GM23338 (cell line): ENCODE measurements around the gene CMSS1. TPM values are rescaled to one million over a fixed set of nuclear protein-coding genes. Genes with fewer than 3 reads are reported as not detected.

ENCODE experiments used
- ATAC-seq: fragments of 200-7000 bp; cut with Tn5 transposase; 3 replicates; pipeline ENCODE4 v1.9.1; 2020
- DNase-seq: peaks from one replicate; pipeline ENCODE4 v3.0.0-alpha.2; 2015; ENCODE audit warnings: low spot score
- H2AFZ ChIP-seq: fragments of 200-600 bp; sonication (generic); 2 replicates; pipeline ENCODE4 v1.8.0; 2016; ENCODE audit warnings: antibody characterized with exemption, mild to moderate bottlenecking, moderate library complexity
- H3F3A ChIP-seq: fragments of 200-600 bp; sonication (generic); replicated peaks from 2 replicates; pipeline ENCODE4 v1.8.0; 2017; ENCODE audit warnings: antibody characterized with exemption, mixed run types, low read depth
- H3K27ac ChIP-seq: fragments of 200-600 bp; sonication (generic); 2 replicates; pipeline ENCODE4 v1.6.1; 2016; ENCODE audit warnings: low read depth
- H3K27me3 ChIP-seq: fragments of 200-600 bp; sonication (generic); 2 replicates; pipeline ENCODE4 v1.8.0; 2016; ENCODE audit warnings: mild to moderate bottlenecking, mixed run types, moderate library complexity; ENCODE audit not compliant: insufficient read depth
- H3K36me3 ChIP-seq: fragments of 200-600 bp; sonication (generic); 2 replicates; pipeline ENCODE4 v1.8.0; 2016; ENCODE audit warnings: mild to moderate bottlenecking; ENCODE audit not compliant: insufficient read depth
- H3K4me1 ChIP-seq: fragments of 200-600 bp; sonication (generic); 2 replicates; pipeline ENCODE4 v1.8.0; 2016; ENCODE audit warnings: mild to moderate bottlenecking, moderate library complexity; ENCODE audit not compliant: insufficient read depth
- H3K4me2 ChIP-seq: fragments of 200-600 bp; sonication (generic); 2 replicates; pipeline ENCODE4 v1.7.1; 2017; ENCODE audit warnings: mixed run types
- H3K4me3 ChIP-seq: fragments of 200-600 bp; sonication (generic); 2 replicates; pipeline ENCODE4 v1.6.1; 2016; ENCODE audit warnings: mixed run types
- H3K79me2 ChIP-seq: fragments of 200-600 bp; sonication (generic); replicated peaks from 2 replicates; pipeline ENCODE4 v1.8.0; 2017; ENCODE audit warnings: mild to moderate bottlenecking; ENCODE audit not compliant: insufficient read depth
- H3K9me2 ChIP-seq: fragments of 200-600 bp; sonication (generic); 2 replicates; pipeline ENCODE4 v1.8.0; 2017; ENCODE audit not compliant: insufficient read depth
- H4K20me1 ChIP-seq: fragments of 200-600 bp; sonication (generic); replicated peaks from 2 replicates; pipeline ENCODE4 v1.8.0; 2017; ENCODE audit warnings: mild to moderate bottlenecking; ENCODE audit not compliant: insufficient read depth
- H3K27ac Mint-ChIP-seq: 2 replicates; pipeline ENCODE4 v1.8.0; 2020; ENCODE audit warnings: inconsistent platforms, mild to moderate bottlenecking, moderate library complexity, mixed read lengths
- H3K27me3 Mint-ChIP-seq: 3 replicates; pipeline ENCODE4 v1.8.0; 2022; ENCODE audit warnings: low read depth, mild to moderate bottlenecking, moderate library complexity, mixed read lengths, inconsistent platforms; ENCODE audit not compliant: insufficient read depth, poor library complexity
- H3K36me3 Mint-ChIP-seq: 3 replicates; pipeline ENCODE4 v1.8.0; 2021; ENCODE audit warnings: low read depth, mild to moderate bottlenecking, inconsistent platforms, moderate library complexity, mixed read lengths
- H3K4me1 Mint-ChIP-seq: 3 replicates; pipeline ENCODE4 v1.8.0; 2020; ENCODE audit warnings: mild to moderate bottlenecking, inconsistent platforms, mixed read lengths
- H3K4me3 Mint-ChIP-seq: 3 replicates; pipeline ENCODE4 v1.8.0; 2021; ENCODE audit warnings: moderate library complexity, mild to moderate bottlenecking, inconsistent platforms, mixed read lengths
- H3K9me3 Mint-ChIP-seq: 3 replicates; pipeline ENCODE4 v1.8.0; 2020; ENCODE audit warnings: moderate library complexity, mild to moderate bottlenecking, inconsistent platforms, mixed read lengths
- EZH2phosphoT487 ChIP-seq: fragments of 200-600 bp; sonication (generic); IDR thresholded peaks from one replicate; pipeline ENCODE4 v1.8.1; 2018; ENCODE audit warnings: antibody characterized with exemption; ENCODE audit not compliant: unreplicated experiment
- JUNB ChIP-seq: IDR thresholded peaks from one replicate; pipeline ENCODE4 v1.6.1; 2016; ENCODE audit warnings: antibody characterized with exemption; ENCODE audit not compliant: unreplicated experiment
- NANOG ChIP-seq: IDR thresholded peaks from 2 replicates; pipeline ENCODE4 v1.6.1; 2016; ENCODE audit warnings: antibody characterized with exemption, borderline replicate concordance
- POLR2AphosphoS5 ChIP-seq: IDR thresholded peaks from 2 replicates; pipeline ENCODE4 v1.6.1; 2016; ENCODE audit warnings: antibody characterized with exemption, low read depth
- STAT1 ChIP-seq: IDR thresholded peaks from one replicate; pipeline ENCODE4 v1.6.1; 2016; ENCODE audit warnings: antibody characterized with exemption; ENCODE audit not compliant: unreplicated experiment
- ZNF114 ChIP-seq: fragments of 250-450 bp; sonication (Bioruptor Pico); IDR thresholded peaks from 2 replicates; pipeline ENCODE4 v1.5.0; 2020; ENCODE audit warnings: mild to moderate bottlenecking, moderate library complexity
- ZNF331 ChIP-seq: fragments of 250-450 bp; sonication (Bioruptor Pico); IDR thresholded peaks from 2 replicates; pipeline ENCODE4 v1.5.0; 2020; ENCODE audit warnings: low read depth, mild to moderate bottlenecking, moderate library complexity
- polyA plus RNA-seq: library from polyadenylated mRNA; unstranded; fragments of >200 nt; fragmentation: Nextera tagmentation; extraction: Ambion mirVana; gene quantifications from 2 replicates; pipeline ENCODE4 v1.2.1, GENCODE V29; 2016
- total RNA-seq: library from RNA; depleted of rRNA; stranded (reverse); fragments of >200 nt; shearing (Covaris generic); gene quantifications from 2 replicates; pipeline ENCODE4 v1.2.3, GENCODE V29; 2014
- TF ChIP-seq, protein P1 (sequence below), 2 experiments: fragments of 200-600 bp in 1 of 2; sonication (generic) in 1 of 2; conservative IDR thresholded peaks; 2 replicates each; pipeline versions ENCODE4 v1.5.1 to v1.6.1; 2016 to 2017; ENCODE audit warnings: antibody characterized with exemption in 2 of 2, low read depth in 2 of 2, mild to moderate bottlenecking in 2 of 2, moderate library complexity in 1 of 2
- TF ChIP-seq, protein P2 (sequence below): IDR thresholded peaks from one replicate; pipeline ENCODE4 v1.6.1; 2018; ENCODE audit warnings: antibody characterized with exemption; ENCODE audit not compliant: unreplicated experiment
- TF ChIP-seq, protein P3 (sequence below): IDR thresholded peaks from 2 replicates; pipeline ENCODE4 v1.6.1; 2016; ENCODE audit warnings: antibody characterized with exemption
- TF ChIP-seq, protein P4 (sequence below): fragments of 250-450 bp; sonication (Bioruptor Pico); IDR thresholded peaks from 2 replicates; pipeline ENCODE4 v1.5.0; 2020; ENCODE audit warnings: mild to moderate bottlenecking, moderate library complexity

Gene CMSS1
- total and polyA plus RNA-seq, 2 experiments from 2014 or later: 39.4 to 187 TPM

DNA sequence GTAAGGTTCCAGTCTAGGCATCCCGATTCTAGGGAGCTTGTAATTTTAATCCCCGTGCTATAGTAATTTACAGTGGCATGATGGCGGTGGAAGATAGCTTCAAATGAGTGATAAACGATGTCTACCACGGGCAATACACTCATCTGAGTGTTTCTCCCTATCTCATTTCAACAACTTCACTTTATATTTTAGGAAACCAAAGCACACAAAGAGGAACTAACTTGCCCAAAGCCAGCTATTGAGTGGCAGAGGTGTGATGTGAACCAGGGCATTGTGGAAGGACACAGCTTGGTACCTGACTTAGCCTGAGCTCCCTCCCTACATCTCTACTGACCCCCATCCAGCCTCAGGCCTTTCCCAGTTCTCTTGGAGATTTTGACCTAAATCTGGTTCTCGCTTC, 313.6 kb downstream of the CMSS1 start (continued):
- TF ChIP-seq, protein P1, sequence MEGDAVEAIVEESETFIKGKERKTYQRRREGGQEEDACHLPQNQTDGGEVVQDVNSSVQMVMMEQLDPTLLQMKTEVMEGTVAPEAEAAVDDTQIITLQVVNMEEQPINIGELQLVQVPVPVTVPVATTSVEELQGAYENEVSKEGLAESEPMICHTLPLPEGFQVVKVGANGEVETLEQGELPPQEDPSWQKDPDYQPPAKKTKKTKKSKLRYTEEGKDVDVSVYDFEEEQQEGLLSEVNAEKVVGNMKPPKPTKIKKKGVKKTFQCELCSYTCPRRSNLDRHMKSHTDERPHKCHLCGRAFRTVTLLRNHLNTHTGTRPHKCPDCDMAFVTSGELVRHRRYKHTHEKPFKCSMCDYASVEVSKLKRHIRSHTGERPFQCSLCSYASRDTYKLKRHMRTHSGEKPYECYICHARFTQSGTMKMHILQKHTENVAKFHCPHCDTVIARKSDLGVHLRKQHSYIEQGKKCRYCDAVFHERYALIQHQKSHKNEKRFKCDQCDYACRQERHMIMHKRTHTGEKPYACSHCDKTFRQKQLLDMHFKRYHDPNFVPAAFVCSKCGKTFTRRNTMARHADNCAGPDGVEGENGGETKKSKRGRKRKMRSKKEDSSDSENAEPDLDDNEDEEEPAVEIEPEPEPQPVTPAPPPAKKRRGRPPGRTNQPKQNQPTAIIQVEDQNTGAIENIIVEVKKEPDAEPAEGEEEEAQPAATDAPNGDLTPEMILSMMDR (conservative IDR thresholded peaks at IDR 0.05; ENCODE audit: low read depth in 2 of 2): no peak
- no peak for TF ChIP-seq POLR2AphosphoS5
- TF ChIP-seq, protein P2, sequence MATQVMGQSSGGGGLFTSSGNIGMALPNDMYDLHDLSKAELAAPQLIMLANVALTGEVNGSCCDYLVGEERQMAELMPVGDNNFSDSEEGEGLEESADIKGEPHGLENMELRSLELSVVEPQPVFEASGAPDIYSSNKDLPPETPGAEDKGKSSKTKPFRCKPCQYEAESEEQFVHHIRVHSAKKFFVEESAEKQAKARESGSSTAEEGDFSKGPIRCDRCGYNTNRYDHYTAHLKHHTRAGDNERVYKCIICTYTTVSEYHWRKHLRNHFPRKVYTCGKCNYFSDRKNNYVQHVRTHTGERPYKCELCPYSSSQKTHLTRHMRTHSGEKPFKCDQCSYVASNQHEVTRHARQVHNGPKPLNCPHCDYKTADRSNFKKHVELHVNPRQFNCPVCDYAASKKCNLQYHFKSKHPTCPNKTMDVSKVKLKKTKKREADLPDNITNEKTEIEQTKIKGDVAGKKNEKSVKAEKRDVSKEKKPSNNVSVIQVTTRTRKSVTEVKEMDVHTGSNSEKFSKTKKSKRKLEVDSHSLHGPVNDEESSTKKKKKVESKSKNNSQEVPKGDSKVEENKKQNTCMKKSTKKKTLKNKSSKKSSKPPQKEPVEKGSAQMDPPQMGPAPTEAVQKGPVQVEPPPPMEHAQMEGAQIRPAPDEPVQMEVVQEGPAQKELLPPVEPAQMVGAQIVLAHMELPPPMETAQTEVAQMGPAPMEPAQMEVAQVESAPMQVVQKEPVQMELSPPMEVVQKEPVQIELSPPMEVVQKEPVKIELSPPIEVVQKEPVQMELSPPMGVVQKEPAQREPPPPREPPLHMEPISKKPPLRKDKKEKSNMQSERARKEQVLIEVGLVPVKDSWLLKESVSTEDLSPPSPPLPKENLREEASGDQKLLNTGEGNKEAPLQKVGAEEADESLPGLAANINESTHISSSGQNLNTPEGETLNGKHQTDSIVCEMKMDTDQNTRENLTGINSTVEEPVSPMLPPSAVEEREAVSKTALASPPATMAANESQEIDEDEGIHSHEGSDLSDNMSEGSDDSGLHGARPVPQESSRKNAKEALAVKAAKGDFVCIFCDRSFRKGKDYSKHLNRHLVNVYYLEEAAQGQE: no peak

DNA sequence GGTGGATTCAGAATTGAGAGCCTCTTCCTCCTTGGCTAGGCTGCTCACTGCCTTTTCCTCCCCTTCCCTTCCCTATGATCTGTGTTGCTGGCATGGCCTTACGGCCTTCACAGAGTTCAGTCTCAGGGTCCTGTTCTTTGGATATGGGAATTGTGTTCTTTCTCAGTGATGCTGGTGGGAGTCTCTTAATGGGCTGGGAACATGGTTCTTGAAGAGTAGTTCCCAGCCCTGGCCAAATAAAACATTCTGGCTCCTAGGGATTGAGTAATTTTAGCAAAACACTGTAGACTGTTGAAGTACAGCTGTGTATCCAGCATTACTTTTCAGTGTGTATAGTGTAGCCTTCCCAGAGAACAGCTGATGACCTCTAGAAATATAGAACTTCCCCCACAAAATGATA, 319.3 kb downstream of the CMSS1 start:
- H3K36me3 ChIP-seq: no peaks in the 10 kb centered on the region
- H3K27me3 Mint-ChIP-seq: no peaks in the 10 kb centered on the region
- H4K20me1 ChIP-seq: no peaks in the 10 kb centered on the region
- no peaks in the 10 kb centered on the region for H3K36me3 Mint-ChIP-seq
- no peak overlapping the region for H3K4me3 Mint-ChIP-seq
- no peak overlapping the region for H3K4me2 ChIP-seq
- no peaks in the 10 kb centered on the region for H3K79me2 ChIP-seq
- ATAC-seq (no peak), DNase-seq (no peak)
- no peak overlapping the region for H3K27ac Mint-ChIP-seq
- no peak overlapping the region for H3K4me3 ChIP-seq
- no peaks in the 10 kb centered on the region for H3K27me3 ChIP-seq
- no peak overlapping the region for H3K27ac ChIP-seq
- H3F3A ChIP-seq: no peaks in the 10 kb centered on the region
- H3K4me1 Mint-ChIP-seq: no peaks in the 10 kb centered on the region
- H3K9me2 ChIP-seq: no peaks in the 10 kb centered on the region
- H3K4me1 ChIP-seq: no peaks in the 10 kb centered on the region
- H3K9me3 Mint-ChIP-seq: no peaks in the 10 kb centered on the region
- H2AFZ ChIP-seq: no peak overlapping the region
- TF ChIP-seq POLR2AphosphoS5 (no peak), ZNF114 (CRISPR knock-in tag) (no peak), NANOG (no peak), JUNB (no peak), EZH2phosphoT487 (no peak), STAT1 (no peak), ZNF331 (CRISPR knock-in tag) (no peak)
- TF ChIP-seq, protein P3, sequence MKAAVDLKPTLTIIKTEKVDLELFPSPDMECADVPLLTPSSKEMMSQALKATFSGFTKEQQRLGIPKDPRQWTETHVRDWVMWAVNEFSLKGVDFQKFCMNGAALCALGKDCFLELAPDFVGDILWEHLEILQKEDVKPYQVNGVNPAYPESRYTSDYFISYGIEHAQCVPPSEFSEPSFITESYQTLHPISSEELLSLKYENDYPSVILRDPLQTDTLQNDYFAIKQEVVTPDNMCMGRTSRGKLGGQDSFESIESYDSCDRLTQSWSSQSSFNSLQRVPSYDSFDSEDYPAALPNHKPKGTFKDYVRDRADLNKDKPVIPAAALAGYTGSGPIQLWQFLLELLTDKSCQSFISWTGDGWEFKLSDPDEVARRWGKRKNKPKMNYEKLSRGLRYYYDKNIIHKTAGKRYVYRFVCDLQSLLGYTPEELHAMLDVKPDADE: no peak
- TF ChIP-seq, protein P4, sequence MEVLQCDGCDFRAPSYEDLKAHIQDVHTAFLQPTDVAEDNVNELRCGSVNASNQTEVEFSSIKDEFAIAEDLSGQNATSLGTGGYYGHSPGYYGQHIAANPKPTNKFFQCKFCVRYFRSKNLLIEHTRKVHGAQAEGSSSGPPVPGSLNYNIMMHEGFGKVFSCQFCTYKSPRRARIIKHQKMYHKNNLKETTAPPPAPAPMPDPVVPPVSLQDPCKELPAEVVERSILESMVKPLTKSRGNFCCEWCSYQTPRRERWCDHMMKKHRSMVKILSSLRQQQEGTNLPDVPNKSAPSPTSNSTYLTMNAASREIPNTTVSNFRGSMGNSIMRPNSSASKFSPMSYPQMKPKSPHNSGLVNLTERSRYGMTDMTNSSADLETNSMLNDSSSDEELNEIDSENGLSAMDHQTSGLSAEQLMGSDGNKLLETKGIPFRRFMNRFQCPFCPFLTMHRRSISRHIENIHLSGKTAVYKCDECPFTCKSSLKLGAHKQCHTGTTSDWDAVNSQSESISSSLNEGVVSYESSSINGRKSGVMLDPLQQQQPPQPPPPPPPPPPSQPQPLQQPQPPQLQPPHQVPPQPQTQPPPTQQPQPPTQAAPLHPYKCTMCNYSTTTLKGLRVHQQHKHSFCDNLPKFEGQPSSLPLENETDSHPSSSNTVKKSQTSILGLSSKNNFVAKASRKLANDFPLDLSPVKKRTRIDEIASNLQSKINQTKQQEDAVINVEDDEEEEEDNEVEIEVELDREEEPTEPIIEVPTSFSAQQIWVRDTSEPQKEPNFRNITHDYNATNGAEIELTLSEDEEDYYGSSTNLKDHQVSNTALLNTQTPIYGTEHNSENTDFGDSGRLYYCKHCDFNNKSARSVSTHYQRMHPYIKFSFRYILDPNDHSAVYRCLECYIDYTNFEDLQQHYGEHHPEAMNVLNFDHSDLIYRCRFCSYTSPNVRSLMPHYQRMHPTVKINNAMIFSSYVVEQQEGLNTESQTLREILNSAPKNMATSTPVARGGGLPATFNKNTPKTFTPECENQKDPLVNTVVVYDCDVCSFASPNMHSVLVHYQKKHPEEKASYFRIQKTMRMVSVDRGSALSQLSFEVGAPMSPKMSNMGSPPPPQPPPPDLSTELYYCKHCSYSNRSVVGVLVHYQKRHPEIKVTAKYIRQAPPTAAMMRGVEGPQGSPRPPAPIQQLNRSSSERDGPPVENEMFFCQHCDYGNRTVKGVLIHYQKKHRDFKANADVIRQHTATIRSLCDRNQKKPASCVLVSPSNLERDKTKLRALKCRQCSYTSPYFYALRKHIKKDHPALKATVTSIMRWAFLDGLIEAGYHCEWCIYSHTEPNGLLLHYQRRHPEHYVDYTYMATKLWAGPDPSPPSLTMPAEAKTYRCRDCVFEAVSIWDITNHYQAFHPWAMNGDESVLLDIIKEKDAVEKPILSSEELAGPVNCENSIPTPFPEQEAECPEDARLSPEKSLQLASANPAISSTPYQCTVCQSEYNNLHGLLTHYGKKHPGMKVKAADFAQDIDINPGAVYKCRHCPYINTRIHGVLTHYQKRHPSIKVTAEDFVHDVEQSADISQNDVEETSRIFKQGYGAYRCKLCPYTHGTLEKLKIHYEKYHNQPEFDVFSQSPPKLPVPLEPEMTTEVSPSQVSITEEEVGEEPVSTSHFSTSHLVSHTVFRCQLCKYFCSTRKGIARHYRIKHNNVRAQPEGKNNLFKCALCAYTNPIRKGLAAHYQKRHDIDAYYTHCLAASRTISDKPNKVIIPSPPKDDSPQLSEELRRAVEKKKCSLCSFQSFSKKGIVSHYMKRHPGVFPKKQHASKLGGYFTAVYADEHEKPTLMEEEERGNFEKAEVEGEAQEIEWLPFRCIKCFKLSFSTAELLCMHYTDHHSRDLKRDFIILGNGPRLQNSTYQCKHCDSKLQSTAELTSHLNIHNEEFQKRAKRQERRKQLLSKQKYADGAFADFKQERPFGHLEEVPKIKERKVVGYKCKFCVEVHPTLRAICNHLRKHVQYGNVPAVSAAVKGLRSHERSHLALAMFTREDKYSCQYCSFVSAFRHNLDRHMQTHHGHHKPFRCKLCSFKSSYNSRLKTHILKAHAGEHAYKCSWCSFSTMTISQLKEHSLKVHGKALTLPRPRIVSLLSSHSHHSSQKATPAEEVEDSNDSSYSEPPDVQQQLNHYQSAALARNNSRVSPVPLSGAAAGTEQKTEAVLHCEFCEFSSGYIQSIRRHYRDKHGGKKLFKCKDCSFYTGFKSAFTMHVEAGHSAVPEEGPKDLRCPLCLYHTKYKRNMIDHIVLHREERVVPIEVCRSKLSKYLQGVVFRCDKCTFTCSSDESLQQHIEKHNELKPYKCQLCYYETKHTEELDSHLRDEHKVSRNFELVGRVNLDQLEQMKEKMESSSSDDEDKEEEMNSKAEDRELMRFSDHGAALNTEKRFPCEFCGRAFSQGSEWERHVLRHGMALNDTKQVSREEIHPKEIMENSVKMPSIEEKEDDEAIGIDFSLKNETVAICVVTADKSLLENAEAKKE (CRISPR knock-in tag): no peak
- TF ChIP-seq, protein P1 (conservative IDR thresholded peaks at IDR 0.05; ENCODE audit: low read depth in 2 of 2): no peak
